Measurements from ENCODE around the gene ATF7IP2. TPM values are rescaled to one million over a fixed set of nuclear protein-coding genes. Genes with fewer than 3 reads are reported as not detected.
"Not testable (repeated sequence)": the region's sequence is repeated elsewhere in the genome, so short reads cannot be mapped to it uniquely, and the experiment has no call there.

Gene ATF7IP2
- total RNA-seq, 4 donors from 2014 or later = 15.5 to 32.8 (median 28.3) TPM

DNA sequence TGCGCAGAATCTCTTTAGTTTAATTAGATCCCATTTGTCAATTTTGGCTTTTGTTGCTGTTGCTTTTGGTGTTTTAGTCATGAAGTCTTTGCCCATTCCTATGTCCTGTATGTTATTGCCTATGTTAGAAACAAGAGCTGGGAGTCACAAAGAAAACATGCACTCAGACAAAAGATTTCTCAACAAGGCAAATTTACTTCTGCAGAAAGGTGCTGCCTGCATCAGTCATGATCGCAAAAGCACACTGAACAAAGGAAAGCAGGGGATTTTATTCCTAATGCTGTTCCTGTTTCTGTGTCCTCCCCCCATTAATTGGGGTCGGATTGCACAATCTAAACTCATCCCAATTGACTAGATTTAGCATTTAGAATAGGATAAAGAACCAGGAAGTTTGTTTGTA, 55.9 kb downstream of the ATF7IP2 start:
- WGBS, 2 donors = 91% methylated on average over 3 of the region's 3 CpGs
- no peaks in the 10 kb centered on the region for H3K9me3 ChIP-seq
- DNase-seq = no peak
- intact Hi-C loops (cut with DNase I) = no loop called here
- H3K4me1 ChIP-seq = no peaks in the 10 kb centered on the region
- H3K27ac ChIP-seq = no peak overlapping the region
- H3K4me3 ChIP-seq (replicated peaks in 1 of 3) = no peak overlapping the region
- peaks cover 0 to 4% of the 10 kb centered on the region in 2 donors for H3K36me3 ChIP-seq
- TF ChIP-seq POLR2A (IDR thresholded peaks at IDR 0.05) = no peak
- TF ChIP-seq, protein P1, sequence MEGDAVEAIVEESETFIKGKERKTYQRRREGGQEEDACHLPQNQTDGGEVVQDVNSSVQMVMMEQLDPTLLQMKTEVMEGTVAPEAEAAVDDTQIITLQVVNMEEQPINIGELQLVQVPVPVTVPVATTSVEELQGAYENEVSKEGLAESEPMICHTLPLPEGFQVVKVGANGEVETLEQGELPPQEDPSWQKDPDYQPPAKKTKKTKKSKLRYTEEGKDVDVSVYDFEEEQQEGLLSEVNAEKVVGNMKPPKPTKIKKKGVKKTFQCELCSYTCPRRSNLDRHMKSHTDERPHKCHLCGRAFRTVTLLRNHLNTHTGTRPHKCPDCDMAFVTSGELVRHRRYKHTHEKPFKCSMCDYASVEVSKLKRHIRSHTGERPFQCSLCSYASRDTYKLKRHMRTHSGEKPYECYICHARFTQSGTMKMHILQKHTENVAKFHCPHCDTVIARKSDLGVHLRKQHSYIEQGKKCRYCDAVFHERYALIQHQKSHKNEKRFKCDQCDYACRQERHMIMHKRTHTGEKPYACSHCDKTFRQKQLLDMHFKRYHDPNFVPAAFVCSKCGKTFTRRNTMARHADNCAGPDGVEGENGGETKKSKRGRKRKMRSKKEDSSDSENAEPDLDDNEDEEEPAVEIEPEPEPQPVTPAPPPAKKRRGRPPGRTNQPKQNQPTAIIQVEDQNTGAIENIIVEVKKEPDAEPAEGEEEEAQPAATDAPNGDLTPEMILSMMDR (IDR thresholded peaks at IDR 0.05) = no peak
- H3K27me3 ChIP-seq = no peaks in the 10 kb centered on the region

DNA sequence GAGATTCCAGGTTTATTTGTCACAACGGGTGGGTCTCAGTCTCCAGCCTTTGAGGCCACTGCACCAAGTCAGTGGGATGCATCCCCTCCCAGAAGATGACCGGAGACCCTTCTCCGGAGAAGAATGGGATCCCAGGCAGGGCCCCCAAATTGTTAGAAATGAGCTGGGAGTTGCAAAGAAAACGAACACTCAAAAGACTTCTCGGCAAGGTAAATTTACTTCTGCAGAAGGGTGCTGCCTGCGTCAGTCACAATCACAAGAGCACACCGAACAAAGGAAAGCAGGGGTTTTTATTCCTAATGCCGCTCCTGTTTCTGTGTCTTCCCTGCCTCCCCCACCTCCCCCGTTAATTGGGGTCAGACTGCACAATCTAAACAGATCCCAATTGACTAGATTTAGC, 61.4 kb downstream of the ATF7IP2 start:
- intact Hi-C loops (cut with DNase I) = no loop called here
- Histone ChIP-seq H3K9me3 (no peaks in the 10 kb centered on the region), H3K27me3 (no peaks in the 10 kb centered on the region), H3K36me3 (peaks cover 7 to 15% of the 10 kb centered on the region in 2 donors), H3K27ac (no peak overlapping the region), H3K4me1 (no peaks in the 10 kb centered on the region), H3K4me3 (replicated peaks in 1 of 3) (no peak overlapping the region)
- WGBS, 2 donors = 97 to 98% methylated on average over 9 of the region's 9 CpGs
- DNase-seq = no peak
- TF ChIP-seq POLR2A (IDR thresholded peaks at IDR 0.05) = no peak
- TF ChIP-seq, protein P1 (IDR thresholded peaks at IDR 0.05) = no peak

- H3K4me1 ChIP-seq; H3K27me3 ChIP-seq; H3K4me3 ChIP-seq (replicated peaks in 1 of 3); H3K9me3 ChIP-seq; H3K27ac ChIP-seq; intact Hi-C loops (cut with DNase I); H3K36me3 ChIP-seq; DNase-seq: not testable (repeated sequence)
- WGBS, 2 donors = 90 to 95% methylated on average over 8 to 11 of the region's 13 CpGs
Observed at GRCh38 chr16:10452208-10453158, 66.6 kb downstream of the ATF7IP2 start.

GRCh38 chr16:10453159-10453510, 67.3 kb downstream of the ATF7IP2 start:
- Histone ChIP-seq H3K27ac (no peak overlapping the region), H3K4me1 (no peaks in the 10 kb centered on the region), H3K9me3 (no peaks in the 10 kb centered on the region), H3K36me3 (peaks cover 0 to 3% of the 10 kb centered on the region in 2 donors), H3K27me3 (no peaks in the 10 kb centered on the region), H3K4me3 (replicated peaks in 1 of 3) (no peak overlapping the region)
- no peak for TF ChIP-seq POLR2A (IDR thresholded peaks at IDR 0.05)
- TF ChIP-seq, protein P1 (IDR thresholded peaks at IDR 0.05) = no peak
- WGBS, 2 donors = 95 to 98% methylated on average over 6 of the region's 6 CpGs
- DNase-seq = no peak
- intact Hi-C loops (cut with DNase I) = no loop called here

DNA sequence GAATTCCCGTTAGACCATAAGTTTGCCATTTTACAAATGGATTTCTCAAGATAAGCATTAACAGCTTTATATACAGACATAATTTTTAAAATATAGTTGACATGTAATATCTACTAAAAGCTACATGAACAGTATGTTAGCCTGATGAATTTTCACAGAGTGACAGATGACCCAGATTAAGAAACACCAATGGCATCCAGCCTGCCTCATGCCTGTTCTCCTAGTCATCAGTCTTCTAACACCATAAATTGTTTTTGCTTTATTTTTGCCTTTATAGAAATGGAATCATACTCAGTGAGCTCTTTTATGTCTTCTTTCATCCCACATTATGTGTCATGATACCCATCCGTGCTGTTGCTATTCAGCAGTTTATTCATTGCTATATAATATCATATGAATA, 80.0 kb downstream of the ATF7IP2 start:
- WGBS, 2 donors = 94 to 99% methylated on average over 2 of the region's 2 CpGs
- TF ChIP-seq POLR2A (IDR thresholded peaks at IDR 0.05) = no peak
- TF ChIP-seq, protein P1 (IDR thresholded peaks at IDR 0.05) = no peak
- Histone ChIP-seq H3K4me1 (no peaks in the 10 kb centered on the region), H3K4me3 (replicated peaks in 1 of 3) (no peak overlapping the region), H3K27ac (no peak overlapping the region), H3K27me3 (no peaks in the 10 kb centered on the region), H3K9me3 (no peaks in the 10 kb centered on the region), H3K36me3 (peaks cover 0 to 3% of the 10 kb centered on the region in 2 donors)
- DNase-seq = no peak
- intact Hi-C loops (cut with DNase I) = no loop called here

Data from thyroid gland (tissue), 4 donors.